Cardiac fibroblast (primary cell): ENCODE results near the gene PPT2.

Experiments used
- DNase-seq, 2 donors: peaks; one replicate each; pipeline versions ENCODE4 v3.0.0 to v3.0.0-alpha.2; 2010; ENCODE audit warnings: low read depth in 2 of 2
- H3K4me3 ChIP-seq, 2 donors: replicated peaks in 1 of 2; 1 replicate in 1 of 2; 2 replicates in 1 of 2; pipeline ENCODE4 v1.5.1; 2011; ENCODE audit warnings: low read depth in 2 of 2, low read length in 2 of 2, mild to moderate bottlenecking in 2 of 2, moderate library complexity in 1 of 2
- TF ChIP-seq, protein P1 (sequence below): IDR thresholded peaks from one replicate; pipeline ENCODE4 v1.5.1; 2011; ENCODE audit warnings: low read depth, mild to moderate bottlenecking, low read length, inconsistent platforms

PPT2 gene

DNA sequence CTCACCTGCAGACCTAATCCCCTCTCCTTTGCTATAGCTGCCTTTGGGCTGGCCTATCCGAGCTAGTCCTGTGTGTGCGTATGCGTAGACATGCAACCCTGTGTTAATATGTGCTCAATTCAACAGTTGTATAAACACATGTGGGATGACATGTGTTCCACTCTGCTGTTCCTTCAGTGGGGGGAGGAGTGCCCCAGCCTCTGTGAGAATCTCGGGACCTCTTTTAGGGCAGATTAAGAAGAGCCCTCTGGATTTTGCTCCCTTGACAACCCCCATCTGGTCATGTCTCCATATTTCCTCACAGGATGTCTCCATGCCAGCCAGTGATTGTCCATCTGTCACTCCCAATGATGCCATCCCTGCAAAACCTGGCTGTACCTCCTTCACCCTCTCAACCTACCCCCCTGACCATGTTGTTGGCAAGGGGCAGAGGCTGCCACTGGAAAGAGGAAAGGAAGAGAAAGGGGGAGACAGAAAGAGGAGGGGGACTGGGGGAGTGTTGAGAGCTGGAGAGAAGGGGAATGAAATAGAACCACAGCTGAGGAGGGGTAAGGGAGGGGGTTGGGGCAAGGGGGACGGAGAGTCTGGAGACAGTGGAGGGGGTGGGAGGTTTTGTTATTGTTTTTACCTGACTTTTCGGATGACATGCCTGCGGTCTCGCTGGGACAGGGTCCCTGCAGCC is 2.6 kb upstream of the PPT2 start:
- TF ChIP-seq, protein P1, sequence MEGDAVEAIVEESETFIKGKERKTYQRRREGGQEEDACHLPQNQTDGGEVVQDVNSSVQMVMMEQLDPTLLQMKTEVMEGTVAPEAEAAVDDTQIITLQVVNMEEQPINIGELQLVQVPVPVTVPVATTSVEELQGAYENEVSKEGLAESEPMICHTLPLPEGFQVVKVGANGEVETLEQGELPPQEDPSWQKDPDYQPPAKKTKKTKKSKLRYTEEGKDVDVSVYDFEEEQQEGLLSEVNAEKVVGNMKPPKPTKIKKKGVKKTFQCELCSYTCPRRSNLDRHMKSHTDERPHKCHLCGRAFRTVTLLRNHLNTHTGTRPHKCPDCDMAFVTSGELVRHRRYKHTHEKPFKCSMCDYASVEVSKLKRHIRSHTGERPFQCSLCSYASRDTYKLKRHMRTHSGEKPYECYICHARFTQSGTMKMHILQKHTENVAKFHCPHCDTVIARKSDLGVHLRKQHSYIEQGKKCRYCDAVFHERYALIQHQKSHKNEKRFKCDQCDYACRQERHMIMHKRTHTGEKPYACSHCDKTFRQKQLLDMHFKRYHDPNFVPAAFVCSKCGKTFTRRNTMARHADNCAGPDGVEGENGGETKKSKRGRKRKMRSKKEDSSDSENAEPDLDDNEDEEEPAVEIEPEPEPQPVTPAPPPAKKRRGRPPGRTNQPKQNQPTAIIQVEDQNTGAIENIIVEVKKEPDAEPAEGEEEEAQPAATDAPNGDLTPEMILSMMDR = no peak
- H3K4me3 ChIP-seq = peak overlapping the region; percentile 42
- DNase-seq = no peak

DNA sequence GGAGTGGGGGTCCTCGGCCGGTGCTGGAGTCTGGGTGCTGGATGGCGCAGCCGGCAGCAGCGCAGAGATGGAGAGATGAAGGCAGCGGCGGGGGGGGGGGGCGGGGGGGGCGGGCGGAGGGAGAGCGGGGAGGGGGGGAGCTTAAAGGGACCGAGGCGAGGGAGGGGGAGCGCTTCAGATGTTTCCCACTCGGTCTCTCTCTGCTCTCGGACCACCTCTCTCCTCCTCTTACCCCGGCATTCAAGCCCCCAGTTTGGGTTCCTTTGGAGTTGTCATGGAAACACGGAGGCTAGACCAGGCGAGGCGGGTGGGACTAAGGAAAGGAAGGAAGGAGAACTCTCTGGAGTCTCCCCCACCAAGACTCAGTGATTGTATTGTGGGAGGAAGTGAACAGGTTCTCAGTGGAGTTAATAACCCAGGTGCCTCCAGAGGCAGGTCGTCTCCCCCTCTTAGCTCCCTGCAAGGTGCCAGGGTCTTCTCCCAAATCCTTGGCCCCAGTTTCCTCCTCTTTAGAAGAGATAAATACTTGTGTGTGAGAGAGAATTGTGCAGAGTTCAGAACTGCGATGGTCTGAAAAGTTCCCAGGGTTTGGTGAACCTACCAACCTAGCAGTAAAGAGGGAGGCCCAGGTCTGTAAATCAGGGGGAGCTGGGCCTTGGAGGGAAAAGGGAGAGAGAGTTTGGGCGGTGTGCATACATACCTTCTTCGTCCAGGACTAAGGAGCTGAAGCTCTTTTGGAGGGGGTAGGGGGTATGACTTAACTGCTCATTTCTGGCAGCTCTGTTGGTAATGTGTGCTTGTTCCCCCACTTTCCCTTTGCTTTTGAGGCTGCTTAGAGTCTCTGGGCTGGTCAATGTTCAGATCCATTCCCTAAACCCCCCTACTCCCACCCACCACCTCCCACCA is 1.8 kb upstream of the PPT2 start, which contains the start of gene PRRT1:
Gene PRRT1 (minus strand): TSS at position 77 of the 906 bp plus-strand sequence. CDS start 112 bp downstream, outside the sequence.
- H3K4me3 ChIP-seq = peak within 1 kb of the TSS; percentile 83 to 88
- DNase-seq = no peak
- TF ChIP-seq, protein P1 = no peak

DNA sequence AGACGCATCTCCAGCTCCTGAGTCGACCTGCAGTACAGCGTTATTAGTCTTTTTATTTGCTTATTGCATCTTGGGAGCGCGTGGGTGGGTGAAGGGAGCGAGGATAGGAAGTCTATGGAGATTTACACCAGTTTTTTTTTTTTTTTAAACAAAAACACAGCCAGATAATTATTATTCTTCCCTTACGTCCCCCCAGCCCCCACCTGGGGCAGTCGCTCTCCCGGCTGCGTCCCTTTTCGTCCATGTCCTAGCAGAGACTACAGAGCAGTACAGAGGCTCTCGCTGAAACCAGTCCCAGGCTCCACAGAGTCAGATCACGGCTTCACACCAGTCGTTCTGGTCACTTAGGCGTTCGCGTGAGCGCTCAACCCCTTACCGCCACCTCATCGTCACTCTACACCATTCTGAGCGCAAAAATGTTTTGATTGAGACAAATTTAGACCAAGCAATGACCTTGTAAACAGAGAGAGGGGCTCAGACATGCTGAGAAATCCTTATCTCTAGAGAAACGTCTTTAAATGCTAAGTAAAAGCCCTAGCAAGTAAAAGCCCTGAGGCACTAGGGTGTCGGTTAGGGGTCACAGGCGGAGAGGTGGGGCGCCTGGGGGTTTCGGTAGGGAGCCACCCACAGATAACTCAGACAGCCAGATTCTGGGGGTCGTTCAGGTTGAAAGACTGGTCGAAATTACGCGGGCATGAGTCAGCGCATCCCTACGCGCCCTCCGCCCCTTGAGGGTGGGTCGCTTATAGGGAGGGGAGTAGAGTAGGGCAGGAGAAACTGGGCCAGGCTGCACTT is 975 bp upstream of the PPT2 start:
- DNase-seq = peak; percentile 32 to 43
- peak overlapping the region; percentile 83 to 88 for H3K4me3 ChIP-seq
- TF ChIP-seq, protein P1 = no peak

DNA sequence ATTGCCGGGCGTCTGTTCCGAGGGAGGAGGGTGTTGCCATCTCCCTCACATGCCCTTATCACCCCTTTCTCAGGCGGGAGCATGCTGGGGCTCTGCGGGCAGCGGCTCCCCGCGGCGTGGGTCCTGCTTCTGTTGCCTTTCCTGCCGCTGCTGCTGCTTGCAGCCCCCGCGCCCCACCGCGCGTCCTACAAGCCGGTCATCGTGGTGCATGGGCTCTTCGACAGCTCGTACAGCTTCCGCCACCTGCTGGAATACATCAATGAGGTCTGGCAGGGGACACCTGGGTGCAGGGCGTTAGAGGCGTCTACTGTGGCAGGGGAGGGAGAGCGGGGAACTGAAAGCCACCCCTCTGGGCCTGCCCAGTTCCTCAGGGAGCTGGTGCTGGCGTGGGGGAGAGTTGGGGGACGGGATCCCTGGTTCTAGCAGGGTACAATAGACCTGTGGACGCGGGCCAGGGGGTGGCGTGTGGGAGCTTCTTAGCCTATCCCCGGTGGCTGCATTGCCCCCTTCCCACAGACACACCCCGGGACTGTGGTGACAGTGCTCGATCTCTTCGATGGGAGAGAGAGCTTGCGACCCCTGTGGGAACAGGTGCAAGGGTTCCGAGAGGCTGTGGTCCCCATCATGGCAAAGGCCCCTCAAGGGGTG is 697 bp downstream of the PPT2 start:
- TF ChIP-seq, protein P1 = peak; percentile 44
- peak; percentile 66 to 75 for DNase-seq
- H3K4me3 ChIP-seq = peak overlapping the region; percentile 83 to 88

DNA sequence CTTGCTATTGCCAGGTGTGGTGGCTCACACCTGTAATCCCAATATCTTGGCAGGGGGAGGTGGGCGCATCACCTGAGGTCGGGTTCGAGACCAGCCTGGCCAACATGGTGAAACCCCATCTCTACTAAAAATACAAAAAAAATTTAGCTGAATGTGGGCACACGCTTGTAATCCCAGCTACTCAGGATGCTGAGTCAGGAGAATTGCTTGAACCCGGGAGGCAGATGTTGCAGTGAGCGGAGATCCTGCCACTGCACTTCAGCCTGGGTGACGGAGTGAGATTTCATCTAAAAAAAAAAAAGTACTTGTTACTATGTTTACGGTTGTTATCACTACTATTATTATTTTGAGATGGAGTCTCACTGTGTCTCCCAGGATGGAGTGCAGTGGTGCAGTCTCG is 3.0 kb downstream of the PPT2 start:
- DNase-seq = no peak
- TF ChIP-seq, protein P1 = no peak
- no peak overlapping the region for H3K4me3 ChIP-seq

DNA sequence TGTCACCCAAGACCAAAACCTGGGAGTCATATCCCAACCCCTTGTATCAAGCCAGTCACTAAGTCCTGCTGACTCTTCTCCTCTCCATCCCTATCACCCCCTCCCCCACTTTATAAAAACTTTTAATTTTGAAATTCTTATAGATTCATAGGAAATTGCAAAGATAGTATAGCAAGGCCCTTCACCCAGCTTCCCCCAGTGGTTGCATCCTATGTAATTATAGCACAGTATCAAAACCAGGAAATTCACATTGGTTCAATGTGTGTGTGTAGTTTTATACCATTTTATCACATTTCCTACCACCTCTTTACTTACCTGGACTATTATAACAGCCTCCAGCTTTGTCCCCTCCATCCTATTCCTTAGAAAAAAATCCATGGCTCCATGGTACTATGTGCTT is 4.1 kb downstream of the PPT2 start:
- TF ChIP-seq, protein P1 = no peak
- no peak overlapping the region for H3K4me3 ChIP-seq
- DNase-seq = no peak
